ENCODE measurements around the gene EARS2.

EARS2 gene

GRCh38 chr16:23478566-23478965 lies 78.6 kb downstream of the EARS2 start:
- DNase-seq (ENCODE audit: insufficient read length, low spot score) (no peak), FAIRE-seq (no peak)
- TF ChIP-seq CTCF (IDR thresholded peaks at IDR 0.05; ENCODE audit: insufficient read depth, missing control alignments) = no peak

GRCh38 chr16:23476289-23476688 lies 80.9 kb downstream of the EARS2 start:
- TF ChIP-seq CTCF (IDR thresholded peaks at IDR 0.05; ENCODE audit: insufficient read depth, missing control alignments) = no peak
- FAIRE-seq (no peak), DNase-seq (ENCODE audit: insufficient read length, low spot score) (no peak)

Measured in D721Med (cell line).